Body of pancreas (tissue), 4 donors: Measurements from ENCODE around the gene PALLD.

Source experiments
- CTCF ChIP-seq, 7 experiments: fragments of 450-650 bp in 4 of 7; fragments of 200-600 bp in 3 of 7; sonication (generic) in 3 of 7; IDR thresholded peaks; one replicate each; pipeline ENCODE4 v1.5.1; 2016 to 2019; ENCODE audit warnings: antibody characterized with exemption in 7 of 7
- POLR2A ChIP-seq, 3 donors: fragments of 450-650 bp; IDR thresholded peaks; one replicate each; pipeline ENCODE4 v1.6.1; 2016; ENCODE audit warnings: antibody characterized with exemption in 3 of 3, mild to moderate bottlenecking in 2 of 3

- TF ChIP-seq CTCF (IDR thresholded peaks at IDR 0.05) (no peak), POLR2A (IDR thresholded peaks at IDR 0.05) (no peak)
These were observed 181.0 kb downstream of the PALLD start for GRCh38 chr4:168677879-168678278.
